SK-N-SH treated with all-trans-retinoic acid at 6 μM for 48 hours (cell line): ENCODE data around the gene RAB3IL1.

Experiments
- CSDC2 ChIP-seq: fragments of 250-450 bp; sonication (Bioruptor Pico); IDR thresholded peaks from 2 replicates; pipeline ENCODE4 v1.5.0; 2020; ENCODE audit warnings: mild to moderate bottlenecking, moderate library complexity
- PATZ1 ChIP-seq: fragments of 250-450 bp; sonication (Bioruptor Pico); IDR thresholded peaks from 2 replicates; pipeline ENCODE4 v1.8.0; 2020; ENCODE audit warnings: mild to moderate bottlenecking, moderate library complexity, borderline replicate concordance

- TF ChIP-seq CSDC2 (CRISPR knock-in tag) (no peak), PATZ1 (no peak)
These were observed 13.5 kb downstream of the RAB3IL1 start for GRCh38 chr11:61903845-61904244.
